IMR-90 (cell line): ENCODE results near the gene ST6GALNAC3. TPM values are rescaled to one million over a fixed set of nuclear protein-coding genes. Genes with fewer than 3 reads are reported as not detected.

Experiments
- ATAC-seq: fragments of 200-7000 bp; cut with Tn5 transposase; 2 replicates; pipeline ENCODE4 v1.9.1; 2020; ENCODE audit warnings: low read depth, mild to moderate bottlenecking, moderate library complexity
- BruUV-seq: library from RNA; stranded (reverse); fragments of 400-500 nt; replicated peaks from 2 replicates; lab custom pipeline; 2021; lab: Mats Ljungman, UMichigan
- CTCF ChIA-PET: fragments of 300-600 bp; formaldehyde crosslinking; extraction: SDS; loops from one replicate; lab custom pipeline; 2021; ENCODE audit warnings: antibody characterized with exemption; lab: Yijun Ruan, JAX
- POLR2A ChIA-PET: fragments of 300-600 bp; sonication (Branson Sonifier 250); formaldehyde crosslinking; loops from one replicate; lab custom pipeline; 2022; ENCODE audit warnings: antibody characterized with exemption; ENCODE audit not compliant: unreplicated experiment; lab: Charles Lee
- DNase-seq: peaks from one replicate; pipeline ENCODE4 v3.0.0; 2013
- H2AFZ ChIP-seq: replicated peaks from 2 replicates; pipeline ENCODE3; 2013; ENCODE audit warnings: low read length, mild to moderate bottlenecking; ENCODE audit not compliant: poor library complexity
- H2AK5ac ChIP-seq: 2 replicates; pipeline ENCODE4 v1.6.1; 2013; ENCODE audit warnings: low read depth, low read length, inconsistent platforms
- H2AK9ac ChIP-seq: replicated peaks from 2 replicates; pipeline ENCODE3; 2013; ENCODE audit warnings: mild to moderate bottlenecking, low read depth, low read length, moderate library complexity; ENCODE audit not compliant: poor library complexity
- H2BK120ac ChIP-seq: 2 replicates; pipeline ENCODE4 v1.6.1; 2013; ENCODE audit warnings: low read depth, low read length, inconsistent platforms
- H2BK15ac ChIP-seq: 3 replicates; pipeline ENCODE4 v1.6.1; 2013; ENCODE audit warnings: low read depth, low read length, inconsistent platforms
- H2BK20ac ChIP-seq: 2 replicates; pipeline ENCODE4 v1.6.1; 2013; ENCODE audit warnings: low read depth, mild to moderate bottlenecking, inconsistent platforms, low read length, moderate library complexity
- H2BK5ac ChIP-seq: 2 replicates; pipeline ENCODE4 v1.6.1; 2013; ENCODE audit warnings: mild to moderate bottlenecking, low read depth, low read length, inconsistent platforms; ENCODE audit not compliant: poor library complexity, severe bottlenecking
- H3K14ac ChIP-seq: replicated peaks from 2 replicates; pipeline ENCODE4 v1.6.1; 2013; ENCODE audit warnings: low read depth, low read length, inconsistent platforms
- H3K18ac ChIP-seq: 2 replicates; pipeline ENCODE4 v1.6.1; 2013; ENCODE audit warnings: low read depth, low read length, control low read depth
- H3K23ac ChIP-seq: 2 replicates; pipeline ENCODE4 v1.6.1; 2013; ENCODE audit warnings: low read depth, low read length, inconsistent platforms
- H3K27ac ChIP-seq: 2 replicates; pipeline ENCODE4 v1.5.1; 2013; ENCODE audit warnings: mild to moderate bottlenecking, control low read depth, low read length; ENCODE audit not compliant: insufficient read depth
- H3K27me3 ChIP-seq: 2 replicates; pipeline ENCODE4 v1.6.1; 2013; ENCODE audit warnings: low read length; ENCODE audit not compliant: control insufficient read depth, insufficient read depth
- H3K36me3 ChIP-seq: 2 replicates; pipeline ENCODE4 v1.6.1; 2013; ENCODE audit warnings: low read length, mixed read lengths; ENCODE audit not compliant: control insufficient read depth, insufficient read depth
- H3K4ac ChIP-seq: 2 replicates; pipeline ENCODE4 v1.6.1; 2013; ENCODE audit warnings: low read depth, low read length, inconsistent platforms
- H3K4me1 ChIP-seq: 2 replicates; pipeline ENCODE4 v1.6.1; 2013; ENCODE audit warnings: low read length, mixed read lengths; ENCODE audit not compliant: control insufficient read depth, insufficient read depth
- H3K4me2 ChIP-seq: 2 replicates; pipeline ENCODE4 v1.6.1; 2013; ENCODE audit warnings: low read depth, mild to moderate bottlenecking, control low read depth, low read length, moderate library complexity
- H3K4me3 ChIP-seq: 2 replicates; pipeline ENCODE4 v1.5.1; 2013; ENCODE audit warnings: low read depth, mild to moderate bottlenecking, control low read depth, low read length, moderate library complexity; ENCODE audit not compliant: insufficient read depth
- H3K56ac ChIP-seq: 2 replicates; pipeline ENCODE4 v1.6.1; 2013; ENCODE audit warnings: low read length, inconsistent platforms; ENCODE audit not compliant: insufficient read depth; ENCODE audit errors: extremely low read depth
- H3K79me1 ChIP-seq, 2 experiments: 2 replicates each; pipeline ENCODE4 v1.6.1; 2013; ENCODE audit warnings: low read length in 2 of 2, inconsistent platforms in 1 of 2, low read depth in 1 of 2
- H3K9ac ChIP-seq: 2 replicates; pipeline ENCODE4 v1.6.1; 2013; ENCODE audit warnings: low read depth, low read length, control low read depth
- H3K9me1 ChIP-seq: 2 replicates; pipeline ENCODE4 v1.6.1; 2013; ENCODE audit warnings: low read length, inconsistent platforms; ENCODE audit not compliant: insufficient read depth
- H3K9me3 ChIP-seq: 2 replicates; pipeline ENCODE4 v1.6.1; 2013; ENCODE audit warnings: low read length; ENCODE audit not compliant: control insufficient read depth, insufficient read depth
- H4K20me1 ChIP-seq: 2 replicates; pipeline ENCODE4 v1.6.1; 2013; ENCODE audit warnings: low read length, inconsistent platforms; ENCODE audit not compliant: insufficient read depth
- H4K5ac ChIP-seq: 2 replicates; pipeline ENCODE4 v1.6.1; 2013; ENCODE audit warnings: mild to moderate bottlenecking, low read depth, low read length, control low read depth
- H4K8ac ChIP-seq, 2 experiments: 2 replicates each; pipeline ENCODE4 v1.6.1; 2013; ENCODE audit warnings: low read depth in 2 of 2, low read length in 2 of 2, control low read depth in 1 of 2, inconsistent platforms in 1 of 2
- H4K91ac ChIP-seq: 2 replicates; pipeline ENCODE4 v1.6.1; 2013; ENCODE audit warnings: low read depth, low read length, inconsistent platforms; ENCODE audit not compliant: insufficient read depth
- BHLHE40 ChIP-seq: fragments of 150-350 bp; IDR thresholded peaks from 2 replicates; pipeline ENCODE4 v1.6.1; 2016; ENCODE audit warnings: mild to moderate bottlenecking, low read depth, low read length
- CEBPB ChIP-seq: IDR thresholded peaks from 2 replicates; pipeline ENCODE4 v1.6.1; 2012; ENCODE audit warnings: low read depth, low read length, improper control_type of control experiment
- CHD1 ChIP-seq: IDR thresholded peaks from 2 replicates; pipeline ENCODE4 v1.6.1; 2012; ENCODE audit warnings: low read depth, low read length, improper control_type of control experiment
- MAZ ChIP-seq: IDR thresholded peaks from 2 replicates; pipeline ENCODE4 v1.6.1; 2012; ENCODE audit warnings: low read depth, mild to moderate bottlenecking, low read length, improper control_type of control experiment, moderate library complexity, borderline replicate concordance
- MXI1 ChIP-seq: IDR thresholded peaks from 2 replicates; pipeline ENCODE4 v1.6.1; 2012; ENCODE audit warnings: low read depth, mild to moderate bottlenecking, low read length, moderate library complexity, borderline replicate concordance
- NFE2L2 ChIP-seq: fragments of 150-350 bp; IDR thresholded peaks from 2 replicates; pipeline ENCODE4 v1.6.1; 2016; ENCODE audit warnings: low read depth, mild to moderate bottlenecking, low read length
- POLR2A ChIP-seq: IDR thresholded peaks from 2 replicates; pipeline ENCODE4 v1.6.1; 2012; ENCODE audit warnings: mild to moderate bottlenecking, low read depth, low read length
- RCOR1 ChIP-seq: IDR thresholded peaks from 2 replicates; pipeline ENCODE4 v1.6.1; 2012; ENCODE audit warnings: mild to moderate bottlenecking, low read length, improper control_type of control experiment; ENCODE audit not compliant: insufficient replicate concordance
- RFX5 ChIP-seq: IDR thresholded peaks from 2 replicates; pipeline ENCODE4 v1.8.0; 2012; ENCODE audit warnings: low read depth, mild to moderate bottlenecking, low read length, moderate library complexity
- SMC3 ChIP-seq: fragments of 150-350 bp; IDR thresholded peaks from 2 replicates; pipeline ENCODE4 v1.6.1; 2016; ENCODE audit warnings: low read depth, mild to moderate bottlenecking, antibody characterized with exemption, low read length, moderate library complexity
- WGBS, 2 experiments: methylation state at CpG; one replicate each; pipeline versions ENCODE4 v1.1.5 to v1.1.7; 2013; ENCODE audit warnings: missing lambda C conversion rate in 2 of 2; ENCODE audit not compliant: insufficient read length in 1 of 2; ENCODE audit errors: extremely low coverage in 2 of 2; 5-methylcytosine and 5-hydroxymethylcytosine counted together
- dilution Hi-C: fragments of 300-500 bp; cut with HindIII; formaldehyde crosslinking; loops from one replicate; pipeline ENCODE4 v1.14.3; 2018; ENCODE audit warnings: low sequenced_read_pairs; ENCODE audit not compliant: unreplicated experiment
- in situ Hi-C: fragments of 300-500 bp; cut with MboI; formaldehyde crosslinking; loops from 3 replicates; pipeline ENCODE4 v1.14.3; 2019; ENCODE audit warnings: low sequenced_read_pairs, inconsistent platforms, mixed read lengths
- intact Hi-C: fragments of 100-400 bp; cut with micrococcal nuclease; formaldehyde crosslinking; loops from 2 replicates; pipeline ENCODE4 v1.10.0; 2022
- polyA plus RNA-seq, 3 experiments: library from polyadenylated mRNA; depleted of rRNA; stranded (reverse); fragments of >200 nt; gene quantifications; 2 replicates each; pipeline ENCODE4 v1.2.3, GENCODE V29; 2012; ENCODE audit warnings: low replicate concordance in 1 of 3
- total RNA-seq: library from RNA; depleted of rRNA; stranded (reverse); fragments of >200 nt; gene quantifications from 2 replicates; pipeline ENCODE4 v1.2.3, GENCODE V29; 2012
- TF ChIP-seq, protein P1 (sequence below): fragments of 150-350 bp; IDR thresholded peaks from 2 replicates; pipeline ENCODE4 v1.6.1; 2017; ENCODE audit warnings: mild to moderate bottlenecking, antibody characterized with exemption, low read length, low read depth
- TF ChIP-seq, protein P2 (sequence below): conservative IDR thresholded peaks from 2 replicates; pipeline ENCODE4 v1.5.1; 2012; ENCODE audit warnings: mild to moderate bottlenecking, low read depth, low read length, improper control_type of control experiment
- TF ChIP-seq, protein P3 (sequence below): fragments of 150-350 bp; IDR thresholded peaks from 2 replicates; pipeline ENCODE4 v1.6.1; 2016; ENCODE audit warnings: low read depth, mild to moderate bottlenecking, low read length, moderate library complexity, borderline replicate concordance

The ST6GALNAC3 gene
- total and polyA plus RNA-seq, 2 of the 4 experiments (the other 2 are of a cell fraction), result 0.65 to 1.3 TPM

DNA sequence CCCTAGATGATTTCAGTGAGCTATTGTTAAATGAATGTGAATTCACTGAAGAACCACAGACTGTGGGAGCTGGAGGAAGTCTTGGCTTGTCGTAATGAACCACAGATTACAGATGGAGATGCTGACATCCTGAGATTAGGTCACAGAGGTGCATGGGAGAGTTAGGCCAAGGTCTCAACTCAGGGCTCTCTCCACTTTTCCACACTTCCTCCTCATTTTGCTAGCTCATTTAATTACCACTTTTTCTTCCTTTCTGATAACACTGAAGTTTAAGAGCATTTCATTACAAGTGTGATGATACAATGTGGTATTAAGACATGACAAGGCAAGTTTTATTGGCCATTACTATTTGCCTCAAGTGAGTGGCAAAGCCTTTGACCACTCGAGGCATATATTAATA, 30.8 kb downstream of the ST6GALNAC3 start:
- H2BK5ac ChIP-seq, result no peak overlapping the region
- no peaks in the 10 kb centered on the region for H3K27me3 ChIP-seq
- no peak overlapping the region for H4K8ac ChIP-seq
- H3K9me1 ChIP-seq, result no peaks in the 10 kb centered on the region
- H2AK5ac ChIP-seq, result no peak overlapping the region
- no peak overlapping the region for H2BK15ac ChIP-seq
- TF ChIP-seq, protein P1, sequence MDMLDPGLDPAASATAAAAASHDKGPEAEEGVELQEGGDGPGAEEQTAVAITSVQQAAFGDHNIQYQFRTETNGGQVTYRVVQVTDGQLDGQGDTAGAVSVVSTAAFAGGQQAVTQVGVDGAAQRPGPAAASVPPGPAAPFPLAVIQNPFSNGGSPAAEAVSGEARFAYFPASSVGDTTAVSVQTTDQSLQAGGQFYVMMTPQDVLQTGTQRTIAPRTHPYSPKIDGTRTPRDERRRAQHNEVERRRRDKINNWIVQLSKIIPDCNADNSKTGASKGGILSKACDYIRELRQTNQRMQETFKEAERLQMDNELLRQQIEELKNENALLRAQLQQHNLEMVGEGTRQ, result no peak
- TF ChIP-seq MAZ (no peak), MXI1 (no peak), NFE2L2 (no peak), POLR2A (no peak), CHD1 (no peak), RCOR1 (no peak), CEBPB (no peak), RFX5 (no peak), BHLHE40 (no peak), SMC3 (no peak)
- TF ChIP-seq, protein P2, sequence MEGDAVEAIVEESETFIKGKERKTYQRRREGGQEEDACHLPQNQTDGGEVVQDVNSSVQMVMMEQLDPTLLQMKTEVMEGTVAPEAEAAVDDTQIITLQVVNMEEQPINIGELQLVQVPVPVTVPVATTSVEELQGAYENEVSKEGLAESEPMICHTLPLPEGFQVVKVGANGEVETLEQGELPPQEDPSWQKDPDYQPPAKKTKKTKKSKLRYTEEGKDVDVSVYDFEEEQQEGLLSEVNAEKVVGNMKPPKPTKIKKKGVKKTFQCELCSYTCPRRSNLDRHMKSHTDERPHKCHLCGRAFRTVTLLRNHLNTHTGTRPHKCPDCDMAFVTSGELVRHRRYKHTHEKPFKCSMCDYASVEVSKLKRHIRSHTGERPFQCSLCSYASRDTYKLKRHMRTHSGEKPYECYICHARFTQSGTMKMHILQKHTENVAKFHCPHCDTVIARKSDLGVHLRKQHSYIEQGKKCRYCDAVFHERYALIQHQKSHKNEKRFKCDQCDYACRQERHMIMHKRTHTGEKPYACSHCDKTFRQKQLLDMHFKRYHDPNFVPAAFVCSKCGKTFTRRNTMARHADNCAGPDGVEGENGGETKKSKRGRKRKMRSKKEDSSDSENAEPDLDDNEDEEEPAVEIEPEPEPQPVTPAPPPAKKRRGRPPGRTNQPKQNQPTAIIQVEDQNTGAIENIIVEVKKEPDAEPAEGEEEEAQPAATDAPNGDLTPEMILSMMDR, result no peak
- TF ChIP-seq, protein P3, sequence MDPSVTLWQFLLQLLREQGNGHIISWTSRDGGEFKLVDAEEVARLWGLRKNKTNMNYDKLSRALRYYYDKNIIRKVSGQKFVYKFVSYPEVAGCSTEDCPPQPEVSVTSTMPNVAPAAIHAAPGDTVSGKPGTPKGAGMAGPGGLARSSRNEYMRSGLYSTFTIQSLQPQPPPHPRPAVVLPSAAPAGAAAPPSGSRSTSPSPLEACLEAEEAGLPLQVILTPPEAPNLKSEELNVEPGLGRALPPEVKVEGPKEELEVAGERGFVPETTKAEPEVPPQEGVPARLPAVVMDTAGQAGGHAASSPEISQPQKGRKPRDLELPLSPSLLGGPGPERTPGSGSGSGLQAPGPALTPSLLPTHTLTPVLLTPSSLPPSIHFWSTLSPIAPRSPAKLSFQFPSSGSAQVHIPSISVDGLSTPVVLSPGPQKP, result no peak
- ChIA-PET CTCF (no interaction called here), POLR2A (interaction anchor here (0.6 kb wide), 1 partner anchor 382 kb away, joined by 3 read pairs; no protein-coding TSS in a partner anchor)
- H4K20me1 ChIP-seq, result no peaks in the 10 kb centered on the region
- intact Hi-C loops (no loop called here), in situ Hi-C loops (no loop called here), dilution Hi-C loops (no loop called here)
- no TSS peak for BruUV-seq
- H2BK20ac ChIP-seq, result no peak overlapping the region
- H3K56ac ChIP-seq, result no peak overlapping the region
- ATAC-seq (no peak), DNase-seq (no peak)
- H3K9me3 ChIP-seq, result no peaks in the 10 kb centered on the region
- H3K79me1 ChIP-seq, result no peaks in the 10 kb centered on the region
- H4K5ac ChIP-seq, result no peak overlapping the region
- H2AK9ac ChIP-seq, result no peak overlapping the region
- no peak overlapping the region for H3K18ac ChIP-seq
- H4K91ac ChIP-seq, result no peak overlapping the region
- H2AFZ ChIP-seq, result no peak overlapping the region
- no peak overlapping the region for H3K9ac ChIP-seq
- H3K4me1 ChIP-seq, result no peaks in the 10 kb centered on the region
- no peak overlapping the region for H3K4ac ChIP-seq
- H3K23ac ChIP-seq, result no peak overlapping the region
- H3K27ac ChIP-seq, result no peak overlapping the region
- H2BK120ac ChIP-seq, result no peak overlapping the region
- no CpG with 5 or more reads among the region's 2 CpGs for WGBS, 2 experiments
- H3K4me2 ChIP-seq, result no peak overlapping the region
- no peak overlapping the region for H3K4me3 ChIP-seq
- H3K14ac ChIP-seq, result no peak overlapping the region
- no peaks in the 10 kb centered on the region for H3K36me3 ChIP-seq
